Measurements from ENCODE around the gene GPAT2. TPM values are rescaled to one million over a fixed set of nuclear protein-coding genes. Genes with fewer than 3 reads are reported as not detected.
"Not testable (repeated sequence)": the region's sequence is repeated elsewhere in the genome, so short reads cannot be mapped to it uniquely, and the experiment has no call there.

The GPAT2 gene
- total and polyA plus RNA-seq, 2 donors (not counting 1 experiment from before 2014, with no cell fraction given), result 3.6 to 11.7 TPM

DNA sequence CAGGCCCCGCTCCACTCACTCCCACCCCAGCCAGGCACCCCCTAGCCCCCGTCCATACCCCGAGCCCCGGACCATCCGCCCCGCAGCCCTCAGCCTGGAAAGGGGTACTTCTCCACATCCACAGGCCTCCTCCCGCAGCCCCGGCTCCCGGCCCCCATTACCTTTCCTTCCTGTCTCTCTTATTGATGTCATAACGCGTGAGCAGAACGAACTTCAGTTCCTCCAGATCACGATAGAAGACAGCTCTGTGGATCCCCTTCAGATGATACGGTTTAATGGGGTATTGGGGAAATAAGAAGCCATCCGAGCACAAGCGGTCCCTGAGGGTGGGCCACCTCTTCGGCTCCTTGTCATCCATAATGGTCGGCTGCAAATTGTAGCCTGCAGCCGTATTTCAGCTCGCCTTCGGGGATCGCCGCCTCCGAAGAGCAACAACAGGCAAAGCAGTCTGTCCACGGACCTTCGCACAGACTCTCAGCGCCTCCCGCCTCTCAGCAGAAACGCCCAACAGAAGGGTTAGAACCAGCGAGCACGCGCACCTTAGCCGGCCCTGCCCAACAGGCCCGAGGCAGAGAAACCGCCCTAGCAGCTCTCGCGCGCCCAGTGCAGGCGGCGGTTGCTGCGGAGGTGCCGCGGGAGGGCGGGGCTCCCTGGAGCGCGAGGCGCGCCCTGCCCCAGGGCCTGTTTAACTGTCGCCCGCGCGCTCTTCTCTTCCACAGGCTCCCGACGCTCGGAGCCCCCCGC is 43.2 kb downstream of the GPAT2 start, which contains the start of gene ANKRD36C:
TSS of gene ANKRD36C (minus strand) at position 474 of the 744 bp plus-strand sequence. CDS start at position 358, 116 bp downstream.
- H4K20me1 ChIP-seq (ENCODE audit: control insufficient read depth, insufficient read depth, low read length, poor library complexity, severe bottlenecking); H3K4me1 Mint-ChIP-seq; H3K36me3 ChIP-seq (replicated peaks in 1 of 2; ENCODE audit: control extremely low read depth in 1 of 2, control insufficient read depth in 1 of 2, extremely low read depth in 1 of 2, insufficient read depth in 2 of 2, low read length in 1 of 2); H3K27me3 ChIP-seq (replicated peaks in 1 of 4; ENCODE audit: control extremely low read depth in 1 of 4, control insufficient read depth in 3 of 4, insufficient read depth in 4 of 4, low read length in 3 of 4); H3K79me2 ChIP-seq (ENCODE audit: control insufficient read depth, insufficient read depth, low read length); H3K4me1 ChIP-seq (ENCODE audit: control insufficient read depth in 2 of 2, insufficient read depth in 2 of 2, low read length in 2 of 2); H3K9me3 Mint-ChIP-seq (ENCODE audit: insufficient read depth); H3K9me3 ChIP-seq (ENCODE audit: control extremely low read depth in 1 of 3, control insufficient read depth in 2 of 3, insufficient read depth in 1 of 3, low read length in 2 of 3): not testable (repeated sequence)
- Histone ChIP-seq H3K9ac (ENCODE audit: low read length) (peak within 1 kb of the TSS; percentile 80), H2AFZ (ENCODE audit: insufficient read depth, low read depth, low read length, poor library complexity, severe bottlenecking) (peak within 1 kb of the TSS; percentile 94), H3K27ac (ENCODE audit: low read length in 2 of 2) (peak within 1 kb of the TSS; percentile 82 to 86), H3K4me3 (ENCODE audit: control extremely low read depth in 1 of 5, extremely low read depth in 1 of 5, insufficient read depth in 1 of 5, low read depth in 2 of 5, low read length in 4 of 5) (peak within 1 kb of the TSS; percentile 27 to 84 (median 64)), H3K4me2 (replicated peaks; ENCODE audit: low read depth, low read length, poor library complexity, severe bottlenecking) (peak within 1 kb of the TSS; percentile 84)
- CTCF ChIA-PET, result interaction anchor here (1.2 to 3.5 kb wide), 10 partner anchors 10 to 278 kb away, joined by 3 to 32 read pairs (median 6); partner anchors contain the start of genes ADRA2B, ASTL and STARD7
- Mint-ChIP-seq H3K27me3 (peaks cover 12% of the 10 kb centered on the region), H3K27ac (peak within 1 kb of the TSS; percentile 99), H3K4me3 (peak within 1 kb of the TSS; percentile 94)
- ATAC-seq (ENCODE audit: low read depth) (peak; percentile 86), DNase-seq (peak; percentile 83)
- POLR2A ChIA-PET, result interaction anchor here (0.7 kb wide), 1 partner anchor 161 kb away, joined by 3 read pairs; no protein-coding TSS in a partner anchor
- 0% methylated on average over 12 of the region's 56 CpGs for WGBS (ENCODE audit: insufficient coverage)
- intact Hi-C loops (cut with micrococcal nuclease), result loop anchor here (5.0 kb wide), 1 partner anchor 276 kb away; the partner anchor contains the start of genes CIAO1 and TMEM127

DNA sequence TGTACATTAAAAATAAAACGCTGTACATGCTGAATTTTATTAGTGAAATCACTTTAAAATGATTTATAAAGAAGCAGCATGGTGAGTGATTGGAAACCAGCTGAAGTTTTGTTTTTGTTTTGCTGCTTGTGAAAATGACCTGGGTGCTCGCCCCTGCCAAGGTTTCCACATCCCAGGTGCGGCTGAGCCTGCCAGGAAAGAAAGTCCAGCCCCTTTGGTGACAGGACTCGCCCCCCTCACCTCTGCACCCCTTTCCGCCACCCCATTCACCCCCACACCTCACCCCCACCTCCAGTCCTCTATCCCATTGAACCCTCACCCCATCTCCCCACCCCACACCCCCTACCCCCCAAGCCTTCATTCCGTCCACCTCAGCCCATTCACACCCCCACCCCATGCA is 43.8 kb downstream of the GPAT2 start:
- not testable (repeated sequence) for H3K4me2 ChIP-seq (replicated peaks; ENCODE audit: low read depth, low read length, poor library complexity, severe bottlenecking); H3K9ac ChIP-seq (ENCODE audit: low read length); ATAC-seq (ENCODE audit: low read depth); H3K4me1 Mint-ChIP-seq; H3K79me2 ChIP-seq (ENCODE audit: control insufficient read depth, insufficient read depth, low read length); H3K36me3 ChIP-seq (replicated peaks in 1 of 2; ENCODE audit: control extremely low read depth in 1 of 2, control insufficient read depth in 1 of 2, extremely low read depth in 1 of 2, insufficient read depth in 2 of 2, low read length in 1 of 2); H3K27me3 ChIP-seq (replicated peaks in 1 of 4; ENCODE audit: control extremely low read depth in 1 of 4, control insufficient read depth in 3 of 4, insufficient read depth in 4 of 4, low read length in 3 of 4); H3K4me3 Mint-ChIP-seq; DNase-seq; H4K20me1 ChIP-seq (ENCODE audit: control insufficient read depth, insufficient read depth, low read length, poor library complexity, severe bottlenecking); H3K4me1 ChIP-seq (ENCODE audit: control insufficient read depth in 2 of 2, insufficient read depth in 2 of 2, low read length in 2 of 2); H2AFZ ChIP-seq (ENCODE audit: insufficient read depth, low read depth, low read length, poor library complexity, severe bottlenecking); H3K9me3 ChIP-seq (ENCODE audit: control extremely low read depth in 1 of 3, control insufficient read depth in 2 of 3, insufficient read depth in 1 of 3, low read length in 2 of 3); H3K27ac Mint-ChIP-seq; H3K4me3 ChIP-seq (ENCODE audit: control extremely low read depth in 1 of 5, extremely low read depth in 1 of 5, insufficient read depth in 1 of 5, low read depth in 2 of 5, low read length in 4 of 5); H3K9me3 Mint-ChIP-seq (ENCODE audit: insufficient read depth)
- peaks cover 11% of the 10 kb centered on the region for H3K27me3 Mint-ChIP-seq
- CTCF ChIA-PET, result interaction anchor here (2.2 to 2.9 kb wide), 2 partner anchors 148 to 183 kb away, joined by 10 to 31 read pairs; partner anchors contain the start of gene ASTL
- POLR2A ChIA-PET, result interaction anchor here (0.7 kb wide), 1 partner anchor 161 kb away, joined by 3 read pairs; no protein-coding TSS in a partner anchor
- intact Hi-C loops (cut with micrococcal nuclease), result loop anchor here (5.0 kb wide), 1 partner anchor 276 kb away; the partner anchor contains the start of genes CIAO1 and TMEM127
- 0% methylated on average over 1 of the region's 6 CpGs for WGBS (ENCODE audit: insufficient coverage)
- H3K27ac ChIP-seq (ENCODE audit: low read length in 2 of 2), result peak overlapping the region in 1 of 2 donors; percentile 86

Small RNAs within 50 kb of the gene (small RNA-seq; reads per million reads assigned to genes)
- not detected for gene RN7SL210P (ENCODE audit: insufficient read length, low read depth, low replicate concordance)

Other genes starting within 250 kb of the GPAT2 start
- gene ANKRD36C, start 43.1 kb downstream of the GPAT2 start, total RNA-seq, result 103 and 107 TPM in 2 replicates
- gene ANKRD36C, start 43.1 kb downstream of the GPAT2 start, polyA plus RNA-seq, result 2.5 and 3.6 TPM in 2 replicates
- 0.27 and 0.36 TPM in 2 replicates for gene ADRA2B, start 81.7 kb upstream of the GPAT2 start, total RNA-seq
- 0.46 and 1.4 TPM in 2 replicates for gene ADRA2B, start 81.7 kb upstream of the GPAT2 start, polyA plus RNA-seq
- gene ASTL, start 103.6 kb upstream of the GPAT2 start, total RNA-seq, result 0.41 and 0.59 TPM in 2 replicates
- 0.15 and 1.1 TPM in 2 replicates for gene ASTL, start 103.6 kb upstream of the GPAT2 start, polyA plus RNA-seq
- gene DUSP2, start 110.5 kb upstream of the GPAT2 start, total RNA-seq, result 69.8 and 74.9 TPM in 2 replicates
- gene DUSP2, start 110.5 kb upstream of the GPAT2 start, polyA plus RNA-seq, result 323 and 433 TPM in 2 replicates
- gene STARD7, start 173.9 kb upstream of the GPAT2 start, total RNA-seq, result 132 and 133 TPM in 2 replicates
- 35.1 and 42.9 TPM in 2 replicates for gene STARD7, start 173.9 kb upstream of the GPAT2 start, polyA plus RNA-seq
- 48.0 and 48.5 TPM in 2 replicates for gene TMEM127, start 231.1 kb upstream of the GPAT2 start, total RNA-seq
- 15.7 and 21.5 TPM in 2 replicates for gene TMEM127, start 231.1 kb upstream of the GPAT2 start, polyA plus RNA-seq
- 85.4 and 91.2 TPM in 2 replicates for gene CIAO1, start 231.3 kb upstream of the GPAT2 start, total RNA-seq
- gene CIAO1, start 231.3 kb upstream of the GPAT2 start, polyA plus RNA-seq, result 74.8 and 86.9 TPM in 2 replicates